ENCODE measurements around the gene SSR1. TPM values are rescaled to one million over a fixed set of nuclear protein-coding genes. Genes with fewer than 3 reads are reported as not detected.

The SSR1 gene
- total RNA-seq, 1 experiment from 2014 or later = 153 TPM

DNA sequence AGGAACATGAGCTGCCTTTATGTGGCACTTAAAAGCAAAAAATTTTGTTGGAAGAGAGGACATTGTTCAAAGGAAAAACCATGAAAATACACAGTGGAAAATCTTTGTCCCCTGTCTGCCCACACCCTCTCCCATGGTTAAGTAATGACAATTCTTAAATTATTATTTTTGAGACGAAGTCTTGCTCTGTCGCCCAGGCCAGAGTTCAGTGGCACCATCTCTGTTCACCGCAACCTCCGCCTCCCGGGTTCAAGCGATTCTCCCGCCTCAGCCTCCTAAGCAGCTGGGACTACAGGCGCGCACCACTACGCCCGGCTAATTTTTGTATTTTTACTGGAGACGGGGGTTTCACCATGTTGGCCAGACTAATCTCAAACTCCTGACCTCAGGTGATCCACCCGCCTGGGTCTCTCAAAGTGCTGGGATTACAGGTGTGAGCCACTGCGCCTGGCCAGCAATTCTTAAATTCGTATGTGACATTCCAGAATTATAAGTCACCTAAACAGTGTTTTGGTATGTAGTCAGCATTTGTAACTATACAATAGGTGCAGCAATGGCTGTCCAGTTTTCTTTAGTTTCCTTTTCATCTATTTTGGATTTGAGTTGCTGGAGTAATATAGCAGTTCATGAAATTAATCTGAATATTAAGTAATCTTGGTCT lies 636 bp upstream of the SSR1 start:
- H3K27ac ChIP-seq = peak overlapping the region; percentile 69
- H3K36me3 ChIP-seq = peaks cover 21% of the 10 kb centered on the region
- no peaks in the 10 kb centered on the region for H3K9me3 ChIP-seq (replicated peaks)

DNA sequence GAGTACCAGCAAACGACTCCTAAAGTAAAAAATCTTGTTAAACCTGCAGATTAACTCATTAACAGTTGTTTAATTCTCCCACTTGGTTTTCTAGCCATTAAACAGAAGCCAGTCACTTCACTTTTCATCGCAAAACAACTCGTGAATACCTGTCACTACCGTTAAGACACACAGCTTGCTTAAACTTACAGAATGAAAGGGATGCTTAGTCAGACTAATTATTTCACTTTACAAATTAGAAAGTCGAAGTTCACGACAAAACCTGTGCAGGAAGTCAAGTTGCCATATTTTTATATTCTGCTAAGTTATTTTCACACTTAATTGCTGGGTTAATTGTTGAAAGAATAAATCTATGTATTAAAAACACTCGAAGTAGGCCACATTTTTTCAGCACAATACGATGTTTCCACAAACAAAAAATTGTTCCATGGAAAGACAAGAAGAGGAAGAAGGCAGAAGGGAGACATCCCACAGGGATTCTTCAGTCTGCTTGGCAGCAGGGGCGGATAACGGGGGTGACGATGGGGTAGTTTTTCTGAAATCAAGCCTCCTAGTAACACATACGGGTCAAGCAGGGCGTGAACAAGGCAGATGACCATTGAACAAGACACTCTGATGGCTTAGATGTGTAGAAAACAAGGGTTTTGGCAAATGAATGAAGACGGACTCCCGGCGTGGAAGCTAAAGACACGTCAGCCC lies 933 bp downstream of the SSR1 start:
- Histone ChIP-seq H3K4me1 (replicated peaks) (peaks cover 12% of the 10 kb centered on the region), H3K9me3 (replicated peaks) (no peaks in the 10 kb centered on the region), H3K27ac (peak overlapping the region; percentile 48), H3K27me3 (replicated peaks) (no peaks in the 10 kb centered on the region), H3K36me3 (peaks cover 37% of the 10 kb centered on the region), H3K4me3 (peak overlapping the region; percentile 80)
- DNase-seq (ENCODE audit: low read depth in 1 of 2, low spot score in 2 of 2) = peak in 1 of 2 experiments; percentile 43

More for the DNA sequence above, 636 bp upstream of the SSR1 start:
- Histone ChIP-seq H3K27me3 (replicated peaks) (no peaks in the 10 kb centered on the region), H3K4me3 (peak overlapping the region; percentile 80), H3K4me1 (replicated peaks) (peaks cover 12% of the 10 kb centered on the region)
- peak in 1 of 2 experiments; percentile 11 for DNase-seq (ENCODE audit: low read depth in 1 of 2, low spot score in 2 of 2)

DNA sequence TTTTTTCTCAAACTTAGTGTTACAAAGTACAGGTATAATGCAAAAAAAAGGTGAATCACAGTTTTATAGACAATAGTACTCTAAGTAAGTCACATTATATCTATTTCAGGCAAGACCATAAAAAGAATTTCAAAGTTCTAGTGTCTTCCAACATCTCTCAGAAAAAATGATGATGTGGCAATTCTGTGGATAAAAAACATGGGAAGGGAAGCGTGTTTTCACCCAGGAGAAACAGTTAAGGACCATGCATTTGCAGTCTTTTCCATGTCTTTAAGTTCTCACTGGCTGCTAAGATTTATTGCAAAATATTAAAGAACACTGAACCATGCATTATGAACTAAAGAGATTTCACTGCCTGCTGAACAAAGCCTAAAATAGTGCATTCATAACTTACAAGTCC lies 1.8 kb downstream of the SSR1 start:
- H3K36me3 ChIP-seq = peaks cover 40% of the 10 kb centered on the region
- no peak overlapping the region for H3K27ac ChIP-seq
- no peak for DNase-seq (ENCODE audit: low read depth in 1 of 2, low spot score in 2 of 2)
- H3K4me3 ChIP-seq = no peak overlapping the region
- peaks cover 12% of the 10 kb centered on the region for H3K4me1 ChIP-seq (replicated peaks)
- H3K9me3 ChIP-seq (replicated peaks) = no peaks in the 10 kb centered on the region
- H3K27me3 ChIP-seq (replicated peaks) = no peaks in the 10 kb centered on the region

DNA sequence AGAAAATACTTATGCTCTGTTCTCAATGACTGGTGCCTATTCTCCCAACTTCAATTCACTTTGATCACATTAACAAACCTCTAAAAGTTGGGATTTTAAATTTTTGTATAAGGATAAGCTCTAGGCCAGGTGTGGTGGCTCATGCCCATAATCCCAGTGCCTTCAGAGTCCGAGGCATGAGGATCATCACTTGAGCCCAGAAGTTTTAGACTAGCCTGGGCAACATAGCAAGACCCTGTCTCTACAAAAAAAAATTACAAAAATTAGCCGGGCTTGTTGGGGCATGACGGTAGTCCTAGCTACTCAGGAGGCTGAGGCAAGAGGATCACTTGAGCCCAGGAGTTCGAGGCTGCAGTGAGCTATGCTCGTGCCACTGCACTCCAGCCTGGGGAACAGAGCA lies 3.9 kb downstream of the SSR1 start:
- Histone ChIP-seq H3K27me3 (replicated peaks) (no peaks in the 10 kb centered on the region), H3K9me3 (replicated peaks) (no peaks in the 10 kb centered on the region), H3K36me3 (peaks cover 61% of the 10 kb centered on the region), H3K4me3 (no peak overlapping the region), H3K27ac (no peak overlapping the region), H3K4me1 (replicated peaks) (peaks cover 12% of the 10 kb centered on the region)
- DNase-seq (ENCODE audit: low read depth in 1 of 2, low spot score in 2 of 2) = no peak

DNA sequence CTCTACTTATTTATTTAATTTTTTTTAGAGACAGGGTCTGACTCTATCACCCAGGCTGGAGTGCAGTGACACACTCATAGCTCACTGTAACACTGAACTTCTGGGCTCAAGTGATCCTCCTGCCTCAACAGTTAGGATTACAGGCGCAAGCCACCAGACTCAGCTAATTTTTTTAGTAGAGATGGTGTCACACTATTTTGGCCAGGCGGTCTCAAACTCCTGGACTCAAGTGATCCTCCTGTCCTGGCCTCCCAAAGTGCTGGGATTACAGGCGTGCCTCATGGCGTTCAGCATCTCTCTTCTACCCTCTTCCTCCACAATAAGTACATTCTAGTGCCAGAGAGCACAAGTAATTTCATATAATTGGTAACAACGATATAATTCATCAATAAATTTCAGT lies 5.5 kb downstream of the SSR1 start:
- Histone ChIP-seq H3K27ac (no peak overlapping the region), H3K27me3 (replicated peaks) (no peaks in the 10 kb centered on the region), H3K36me3 (peaks cover 70% of the 10 kb centered on the region), H3K4me1 (replicated peaks) (peaks cover 5% of the 10 kb centered on the region; the same call in 1 of the 2 replicates), H3K4me3 (no peak overlapping the region), H3K9me3 (replicated peaks) (no peaks in the 10 kb centered on the region)
- no peak for DNase-seq (ENCODE audit: low read depth in 1 of 2, low spot score in 2 of 2)

DNA sequence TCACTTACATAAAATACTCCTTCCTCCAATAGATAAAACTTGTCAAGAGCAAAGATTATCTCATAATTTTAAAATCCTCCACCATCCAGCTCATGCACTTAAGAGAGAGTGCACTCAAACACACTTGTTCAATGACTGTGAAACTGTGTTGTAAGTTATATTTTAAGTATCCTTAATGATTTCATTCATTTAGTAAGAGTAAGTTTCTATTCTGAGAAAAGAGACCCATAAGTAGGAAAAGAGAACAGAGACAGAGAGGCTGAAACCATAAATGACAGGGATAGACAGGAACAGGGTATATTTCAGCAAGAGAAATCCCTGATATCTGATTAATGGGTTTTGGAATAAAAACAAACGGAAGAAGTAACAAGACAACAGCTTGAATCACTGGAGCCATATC lies 8.2 kb downstream of the SSR1 start:
- H3K9me3 ChIP-seq (replicated peaks) = no peaks in the 10 kb centered on the region
- H3K27me3 ChIP-seq (replicated peaks) = no peaks in the 10 kb centered on the region
- DNase-seq (ENCODE audit: low read depth in 1 of 2, low spot score in 2 of 2) = no peak
- no peak overlapping the region for H3K4me3 ChIP-seq
- H3K27ac ChIP-seq = no peak overlapping the region
- no peaks in the 10 kb centered on the region for H3K4me1 ChIP-seq (replicated peaks)
- peaks cover 92% of the 10 kb centered on the region for H3K36me3 ChIP-seq

DNA sequence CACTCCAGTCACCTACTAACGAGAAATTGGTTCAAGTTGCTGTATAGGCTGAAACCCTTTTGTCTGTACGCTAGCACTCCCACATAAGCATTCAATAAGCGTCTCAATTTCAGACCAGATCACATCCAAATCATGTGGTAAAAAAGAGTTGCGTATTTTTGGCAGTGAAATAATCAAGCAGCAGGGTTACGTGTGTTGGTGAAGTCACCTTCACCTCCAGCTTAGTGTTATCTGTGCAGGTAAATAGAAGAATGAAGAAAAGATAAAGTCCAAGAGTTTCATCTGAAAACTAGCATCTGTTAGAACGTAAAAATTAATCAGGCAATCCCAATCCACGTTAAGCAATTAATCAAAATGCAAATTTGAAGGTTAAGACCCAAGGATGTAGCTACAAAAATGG lies 11.3 kb downstream of the SSR1 start:
- Histone ChIP-seq H3K36me3 (peaks cover 93% of the 10 kb centered on the region), H3K4me1 (replicated peaks) (no peaks in the 10 kb centered on the region)

DNA sequence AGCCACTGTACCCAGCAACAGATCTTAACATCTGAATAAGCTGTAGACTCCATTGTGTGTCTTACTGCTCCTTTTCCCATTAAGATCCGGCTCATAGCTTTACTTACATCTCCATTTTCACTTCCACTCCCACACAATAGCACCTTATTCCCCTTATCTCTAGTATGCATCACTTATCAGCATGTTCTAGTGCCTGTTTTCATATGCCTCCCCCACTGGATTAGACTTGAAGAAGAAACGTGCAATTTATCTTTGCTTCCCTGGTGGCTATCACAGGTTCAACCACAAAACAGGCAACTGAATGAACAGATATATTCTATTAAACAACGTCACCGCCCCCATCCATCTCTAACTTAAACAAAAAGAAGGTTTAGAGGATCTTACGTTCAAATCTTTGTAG lies 12.1 kb downstream of the SSR1 start:
- Histone ChIP-seq H3K36me3 (peaks cover 99% of the 10 kb centered on the region), H3K27me3 (replicated peaks) (no peaks in the 10 kb centered on the region), H3K4me3 (no peak overlapping the region), H3K27ac (no peak overlapping the region), H3K9me3 (replicated peaks) (no peaks in the 10 kb centered on the region), H3K4me1 (replicated peaks) (no peaks in the 10 kb centered on the region)
- DNase-seq (ENCODE audit: low read depth in 1 of 2, low spot score in 2 of 2) = no peak

More for the DNA sequence above, 11.3 kb downstream of the SSR1 start:
- no peak overlapping the region for H3K27ac ChIP-seq
- no peak overlapping the region for H3K4me3 ChIP-seq
- no peaks in the 10 kb centered on the region for H3K9me3 ChIP-seq (replicated peaks)
- no peaks in the 10 kb centered on the region for H3K27me3 ChIP-seq (replicated peaks)
- no peak for DNase-seq (ENCODE audit: low read depth in 1 of 2, low spot score in 2 of 2)

DNA sequence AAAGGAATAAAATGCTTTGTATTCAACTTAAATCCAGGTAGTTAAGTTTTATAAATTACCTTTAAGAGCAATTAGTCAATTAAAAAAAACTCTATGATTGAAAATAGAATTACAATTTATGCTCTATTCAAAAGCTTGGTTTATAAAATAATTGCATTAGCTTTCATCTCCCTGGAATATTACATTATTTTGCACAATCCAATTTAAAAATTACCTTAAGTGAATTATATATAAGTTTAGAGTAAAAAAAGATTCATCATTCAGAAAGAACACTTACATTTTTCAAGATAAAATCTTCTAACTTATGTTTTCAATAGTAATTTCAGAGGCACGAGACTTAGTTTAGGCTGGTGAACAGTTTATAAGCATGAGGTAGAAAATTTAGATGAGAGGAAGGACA lies 14.9 kb downstream of the SSR1 start:
- H3K27me3 ChIP-seq (replicated peaks) = no peaks in the 10 kb centered on the region
- H3K9me3 ChIP-seq (replicated peaks) = no peaks in the 10 kb centered on the region
- H3K4me3 ChIP-seq = no peak overlapping the region
- no peaks in the 10 kb centered on the region for H3K4me1 ChIP-seq (replicated peaks)
- H3K27ac ChIP-seq = no peak overlapping the region
- H3K36me3 ChIP-seq = peaks cover 97% of the 10 kb centered on the region
- DNase-seq (ENCODE audit: low read depth in 1 of 2, low spot score in 2 of 2) = no peak

DNA sequence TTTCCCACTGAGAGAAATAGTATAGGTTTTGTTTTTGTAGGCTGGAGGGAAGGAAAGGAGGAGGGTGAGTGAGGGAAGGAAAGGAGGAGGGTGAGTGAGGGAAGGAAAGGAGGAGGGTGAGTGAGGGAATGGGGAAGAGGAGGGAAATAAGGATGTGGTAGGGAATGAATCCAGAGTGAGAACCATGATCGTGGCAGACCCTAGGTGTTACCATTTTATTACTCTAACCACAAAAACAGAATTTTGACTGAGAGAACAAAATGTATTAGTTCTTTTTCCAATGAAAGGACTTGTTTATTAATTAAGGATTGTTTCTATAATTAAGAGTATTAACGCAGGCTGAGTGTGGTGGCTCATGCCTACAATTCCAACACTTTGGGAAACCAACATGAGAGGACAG lies 16.4 kb downstream of the SSR1 start:
- H3K4me3 ChIP-seq = no peak overlapping the region
- no peaks in the 10 kb centered on the region for H3K4me1 ChIP-seq (replicated peaks)
- no peak overlapping the region for H3K27ac ChIP-seq
- DNase-seq (ENCODE audit: low read depth in 1 of 2, low spot score in 2 of 2) = no peak
- peaks cover 98% of the 10 kb centered on the region for H3K36me3 ChIP-seq
- H3K27me3 ChIP-seq (replicated peaks) = no peaks in the 10 kb centered on the region
- no peaks in the 10 kb centered on the region for H3K9me3 ChIP-seq (replicated peaks)

DNA sequence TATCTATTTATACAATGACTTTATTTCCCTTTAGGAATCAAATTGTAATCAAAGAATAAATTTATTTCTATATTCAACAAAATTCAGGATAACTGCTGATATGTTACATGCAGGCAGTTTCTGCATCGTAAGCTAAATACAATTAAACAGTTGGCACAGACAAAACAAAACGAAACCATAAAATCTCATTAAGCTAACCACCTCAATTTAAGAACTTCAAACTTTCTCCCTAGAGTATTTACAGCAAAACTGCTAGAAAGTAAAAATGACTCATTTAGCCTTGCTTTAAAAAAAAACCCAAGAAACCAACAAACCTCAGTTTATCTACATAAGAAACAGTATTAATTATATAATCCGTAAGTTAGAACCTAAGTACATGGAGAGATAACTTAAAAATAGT lies 17.1 kb downstream of the SSR1 start:
- Histone ChIP-seq H3K36me3 (peaks cover 98% of the 10 kb centered on the region), H3K9me3 (replicated peaks) (no peaks in the 10 kb centered on the region), H3K27ac (no peak overlapping the region), H3K4me1 (replicated peaks) (no peaks in the 10 kb centered on the region), H3K4me3 (no peak overlapping the region), H3K27me3 (replicated peaks) (no peaks in the 10 kb centered on the region)
- no peak for DNase-seq (ENCODE audit: low read depth in 1 of 2, low spot score in 2 of 2)

DNA sequence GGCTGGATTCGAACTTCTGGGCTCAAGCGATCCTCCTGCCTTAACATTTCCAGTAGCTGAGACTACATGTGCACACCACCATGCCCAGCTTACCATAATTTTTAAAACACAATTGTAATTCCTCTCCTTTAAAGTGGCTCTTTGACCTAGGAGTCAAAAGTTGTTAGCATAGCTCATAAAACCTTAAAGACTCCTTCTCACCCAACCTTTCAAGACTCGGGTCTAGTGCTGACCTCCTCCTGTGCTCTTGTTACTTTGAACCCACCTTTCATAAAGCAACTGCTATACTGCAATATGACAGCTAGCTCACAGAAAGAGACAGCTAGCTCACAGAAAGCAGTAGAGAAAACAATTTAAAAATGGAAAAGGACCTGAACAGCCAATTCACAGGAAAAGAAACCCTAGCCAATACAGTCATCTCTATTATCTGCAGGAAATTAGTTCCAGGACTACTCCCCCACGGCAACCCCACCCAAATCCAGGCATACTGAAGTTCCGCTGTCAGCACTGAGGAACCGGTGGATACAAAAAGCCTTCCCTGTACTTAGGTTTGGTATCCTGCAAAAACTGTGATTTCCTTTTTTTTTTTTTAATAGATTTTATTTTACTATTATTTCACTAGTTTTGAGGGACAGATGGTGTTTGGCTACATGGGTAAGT lies 20.3 kb downstream of the SSR1 start:
- Histone ChIP-seq H3K27ac (no peak overlapping the region), H3K4me1 (replicated peaks) (no peaks in the 10 kb centered on the region), H3K9me3 (replicated peaks) (no peaks in the 10 kb centered on the region), H3K27me3 (replicated peaks) (no peaks in the 10 kb centered on the region), H3K4me3 (no peak overlapping the region), H3K36me3 (peaks cover 98% of the 10 kb centered on the region)
- DNase-seq (ENCODE audit: low read depth in 1 of 2, low spot score in 2 of 2) = no peak

DNA sequence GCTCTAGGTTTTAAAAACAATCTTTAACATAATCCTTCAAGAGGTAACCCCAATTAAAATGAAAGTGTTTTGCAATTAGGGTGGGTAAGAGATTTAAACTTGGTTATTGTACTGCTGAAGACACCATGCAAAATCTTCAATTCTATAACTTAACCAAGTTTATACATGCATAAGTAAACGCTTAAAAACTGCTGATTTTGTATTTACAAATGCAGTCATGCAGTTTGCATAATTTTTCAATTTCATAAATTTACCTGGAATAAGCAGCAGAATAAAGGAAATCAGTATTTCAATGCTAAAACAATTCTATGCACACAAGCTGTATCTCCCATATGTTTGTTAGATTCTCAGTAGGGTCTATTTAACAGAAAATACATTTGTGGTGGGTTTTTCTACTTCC lies 22.9 kb downstream of the SSR1 start:
- no peak overlapping the region for H3K27ac ChIP-seq
- no peaks in the 10 kb centered on the region for H3K27me3 ChIP-seq (replicated peaks)
- peaks cover 90% of the 10 kb centered on the region for H3K36me3 ChIP-seq
- H3K4me3 ChIP-seq = no peak overlapping the region
- H3K4me1 ChIP-seq (replicated peaks) = no peaks in the 10 kb centered on the region
- DNase-seq (ENCODE audit: low read depth in 1 of 2, low spot score in 2 of 2) = no peak
- H3K9me3 ChIP-seq (replicated peaks) = no peaks in the 10 kb centered on the region

DNA sequence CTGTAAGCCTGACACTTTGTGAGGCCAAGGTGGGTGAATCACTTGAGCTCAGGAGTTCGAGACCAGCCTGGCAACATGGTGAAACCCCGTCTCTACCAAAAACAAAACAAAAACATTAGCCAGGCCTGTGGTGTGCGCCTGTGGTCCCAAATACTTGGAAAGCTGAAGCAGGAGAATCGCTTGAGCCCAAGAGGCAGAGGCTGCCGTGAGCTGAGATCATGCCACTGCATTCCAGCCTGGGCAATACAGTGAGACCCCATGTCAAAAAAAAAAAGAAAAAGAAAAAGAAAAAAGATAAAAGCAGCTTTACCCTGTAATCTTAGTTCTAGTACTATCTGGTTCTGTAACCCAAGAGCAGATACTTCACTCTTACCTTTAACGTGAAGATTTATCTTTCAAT lies 27.6 kb downstream of the SSR1 start:
- Histone ChIP-seq H3K36me3 (peaks cover 52% of the 10 kb centered on the region), H3K27ac (no peak overlapping the region)
- DNase-seq (ENCODE audit: low read depth in 1 of 2, low spot score in 2 of 2) = no peak

More for the DNA sequence above, 27.6 kb downstream of the SSR1 start:
- Histone ChIP-seq H3K4me1 (replicated peaks) (no peaks in the 10 kb centered on the region), H3K4me3 (no peak overlapping the region), H3K27me3 (replicated peaks) (no peaks in the 10 kb centered on the region), H3K9me3 (replicated peaks) (no peaks in the 10 kb centered on the region)
